ENCODE data around the gene PPM1F. TPM values are rescaled to one million over a fixed set of nuclear protein-coding genes. Genes with fewer than 3 reads are reported as not detected.
"Not testable (repeated sequence)": the region's sequence is repeated elsewhere in the genome, so short reads cannot be mapped to it uniquely, and the experiment has no call there.

Gene PPM1F
- total RNA-seq, 1 experiment from 2014 or later: 29.6 TPM

DNA sequence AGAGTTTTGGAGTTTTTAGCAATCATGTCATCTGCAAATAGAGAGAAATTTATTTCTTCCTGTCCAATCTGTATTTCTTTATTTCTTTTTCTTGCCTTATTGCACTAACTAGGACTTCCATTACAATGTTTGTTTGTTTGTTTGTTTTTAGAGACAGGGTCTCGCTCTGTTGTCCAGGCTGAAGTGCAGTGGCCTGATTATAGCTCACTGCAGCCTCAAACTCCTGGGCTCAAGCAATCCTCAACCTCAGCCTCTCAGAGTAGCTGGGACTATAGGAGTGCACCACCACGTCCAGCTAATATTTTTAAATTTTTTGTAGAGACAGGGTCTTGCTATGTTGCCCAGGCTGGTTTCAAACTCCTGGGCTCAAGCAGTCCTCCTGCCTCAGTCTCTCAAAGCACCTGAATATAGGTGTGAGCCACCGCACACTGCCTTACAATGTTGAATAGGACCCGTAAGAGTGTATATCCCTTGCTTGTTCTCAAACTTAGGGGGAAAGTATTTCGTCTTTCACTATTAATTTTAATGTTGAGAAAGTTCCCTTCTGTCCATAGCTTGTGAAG lies 55.6 kb downstream of the PPM1F start:
- no peak for DNase-seq (ENCODE audit: low read depth)

GRCh38 chr22:21896275-21896674 lies 56.4 kb downstream of the PPM1F start:
- DNase-seq (ENCODE audit: low read depth): not testable (repeated sequence)

GRCh38 chr22:21894799-21895198 lies 57.8 kb downstream of the PPM1F start:
- no peak for DNase-seq (ENCODE audit: low read depth)

- DNase-seq (ENCODE audit: low read depth): no peak
These were observed 63.2 kb downstream of the PPM1F start for GRCh38 chr22:21889251-21889990.

DNA sequence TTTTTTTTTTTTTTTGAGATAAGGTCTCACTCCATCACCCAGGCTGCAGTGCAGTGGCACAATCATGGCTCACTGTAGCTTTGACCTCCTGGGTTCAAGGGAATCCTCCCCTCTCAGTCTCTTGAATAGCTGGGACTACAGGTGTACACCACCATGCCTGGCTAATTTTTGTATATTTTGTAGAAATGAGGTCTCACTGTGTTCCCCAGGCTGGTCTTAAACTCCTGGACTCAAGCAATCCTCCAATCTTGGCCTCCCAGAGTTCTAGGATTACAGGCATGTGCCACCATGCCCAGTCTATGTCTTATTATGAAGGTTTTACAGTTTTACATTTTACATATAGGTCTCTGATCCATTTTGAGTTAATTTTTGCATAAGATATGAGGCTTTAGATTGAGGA lies 64.8 kb downstream of the PPM1F start:
- no peak for DNase-seq (ENCODE audit: low read depth)

DNA sequence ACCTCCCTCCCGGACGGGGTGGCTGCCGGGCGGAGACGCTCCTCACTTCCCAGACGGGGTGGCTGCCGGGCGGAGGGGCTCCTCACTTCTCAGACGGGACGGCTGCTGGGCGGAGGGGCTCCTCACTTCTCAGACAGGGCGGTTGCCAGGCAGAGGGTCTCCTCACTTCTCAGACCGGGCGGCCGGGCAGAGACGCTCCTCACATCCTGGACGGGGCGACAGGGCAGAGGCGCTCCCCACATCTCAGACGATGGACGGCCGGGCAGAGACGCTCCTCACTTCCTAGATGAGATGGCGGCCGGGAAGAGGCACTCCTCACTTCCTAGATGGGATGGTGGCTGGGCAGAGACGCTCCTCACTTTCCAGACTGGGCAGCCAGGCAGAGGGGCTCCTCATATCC lies 68.7 kb downstream of the PPM1F start:
- not testable (repeated sequence) for DNase-seq (ENCODE audit: low read depth)

DNA sequence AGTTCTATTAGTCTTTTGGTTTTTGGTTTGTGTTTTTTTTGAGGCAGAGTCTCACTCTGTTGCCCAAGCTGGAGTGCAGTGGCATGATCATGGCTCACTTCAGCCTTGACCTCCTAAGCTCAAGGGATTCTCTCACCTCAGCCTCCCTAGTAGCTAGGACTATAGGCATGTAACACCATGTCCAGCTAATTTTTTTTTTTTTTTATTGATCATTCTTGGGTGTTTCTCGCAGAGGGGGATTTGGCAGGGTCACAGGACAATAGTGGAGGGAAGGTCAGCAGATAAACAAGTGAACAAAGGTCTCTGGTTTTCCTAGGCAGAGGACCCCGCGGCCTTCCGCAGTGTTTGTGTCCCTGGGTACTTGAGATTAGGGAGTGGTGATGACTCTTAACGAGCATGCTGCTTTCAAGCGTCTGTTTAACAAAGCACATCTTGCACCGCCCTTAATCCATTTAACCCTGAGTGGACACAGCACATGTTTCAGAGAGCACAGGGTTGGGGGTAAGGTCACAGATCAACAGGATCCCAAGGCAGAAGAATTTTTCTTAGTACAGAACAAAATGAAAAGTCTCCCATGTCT lies 69.8 kb downstream of the PPM1F start:
- DNase-seq (ENCODE audit: low read depth): not testable (repeated sequence)

DNA sequence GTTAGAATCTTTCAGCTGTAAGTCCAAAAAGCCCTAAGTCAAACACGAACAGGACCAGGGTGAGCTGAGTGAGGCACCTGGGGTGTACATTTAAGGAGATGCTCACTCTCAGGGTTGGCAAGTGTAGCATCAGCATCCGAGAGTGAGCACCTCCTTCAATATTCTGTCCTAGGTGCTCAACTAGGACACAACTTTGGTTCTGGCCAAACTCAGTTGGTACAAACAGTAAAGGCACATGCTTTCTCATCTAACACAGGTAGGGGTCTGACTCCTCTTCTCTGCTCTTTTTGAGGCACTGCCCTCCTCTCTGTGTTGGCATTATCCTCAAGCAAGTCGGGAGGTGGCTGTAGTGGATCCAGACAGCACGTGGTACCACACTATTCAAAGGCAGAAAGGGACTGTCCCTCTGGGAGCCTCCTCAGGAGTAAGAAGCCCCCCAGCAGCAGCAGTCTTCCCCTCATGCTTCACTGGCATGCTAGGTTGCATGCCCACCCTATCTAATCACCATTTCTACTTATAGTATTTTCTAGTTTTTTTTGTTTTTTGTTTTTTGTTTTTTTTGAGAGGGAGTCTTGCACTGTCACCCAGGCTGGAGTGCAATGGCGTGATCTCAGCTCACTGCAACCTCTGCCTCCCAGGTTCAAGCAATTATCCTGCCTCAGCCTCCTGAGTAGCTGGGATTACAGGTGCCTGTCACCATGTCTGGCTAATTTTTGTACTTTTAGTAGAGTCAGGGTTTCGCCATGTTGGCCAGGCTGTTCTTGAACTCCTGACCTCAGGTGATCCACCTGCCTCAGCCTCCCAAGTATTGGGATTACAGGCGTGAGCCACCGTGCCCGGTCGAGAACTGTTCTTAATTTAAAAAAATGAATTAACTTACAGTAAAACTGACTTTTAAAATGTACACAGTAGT lies 70.6 kb downstream of the PPM1F start:
- DNase-seq (ENCODE audit: low read depth): no peak

DNA sequence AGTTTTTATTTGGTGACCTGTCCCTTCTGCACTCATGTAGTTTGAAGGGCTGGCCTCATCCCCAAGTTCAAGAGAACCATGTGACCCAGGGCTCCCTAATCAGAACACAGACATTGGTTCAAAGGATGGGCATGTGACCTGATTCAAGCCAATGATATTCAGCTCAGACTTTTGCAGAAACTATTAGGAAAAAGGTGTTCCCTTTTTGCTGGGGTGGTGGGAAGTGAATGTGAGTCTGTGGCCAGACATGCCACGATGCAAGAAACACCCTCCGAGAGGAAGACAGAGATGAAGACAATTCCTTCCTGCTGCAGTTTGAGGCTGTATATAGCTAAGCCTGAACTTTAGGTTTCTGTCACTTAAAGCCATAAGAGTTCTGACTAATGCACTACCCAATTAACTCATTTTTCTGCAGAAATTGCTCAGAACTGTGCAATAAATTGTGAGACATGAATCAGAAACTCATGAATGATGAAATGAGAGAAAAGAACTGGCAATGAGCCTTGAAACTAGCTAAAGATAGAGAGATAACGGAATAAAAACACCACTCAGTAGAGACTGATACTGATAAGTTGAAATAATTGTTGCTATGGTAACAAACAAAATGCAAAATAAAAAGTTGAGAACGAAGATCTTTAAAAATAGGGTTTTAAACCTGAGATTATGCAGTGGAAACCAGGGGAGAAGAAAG lies 76.0 kb downstream of the PPM1F start:
- no peak for DNase-seq (ENCODE audit: low read depth)

- DNase-seq (ENCODE audit: low read depth): not testable (repeated sequence)
These were observed 77.7 kb downstream of the PPM1F start for GRCh38 chr22:21874953-21875352.

- no peak for DNase-seq (ENCODE audit: low read depth)
These were observed 79.0 kb downstream of the PPM1F start for GRCh38 chr22:21873619-21874018.

DNA sequence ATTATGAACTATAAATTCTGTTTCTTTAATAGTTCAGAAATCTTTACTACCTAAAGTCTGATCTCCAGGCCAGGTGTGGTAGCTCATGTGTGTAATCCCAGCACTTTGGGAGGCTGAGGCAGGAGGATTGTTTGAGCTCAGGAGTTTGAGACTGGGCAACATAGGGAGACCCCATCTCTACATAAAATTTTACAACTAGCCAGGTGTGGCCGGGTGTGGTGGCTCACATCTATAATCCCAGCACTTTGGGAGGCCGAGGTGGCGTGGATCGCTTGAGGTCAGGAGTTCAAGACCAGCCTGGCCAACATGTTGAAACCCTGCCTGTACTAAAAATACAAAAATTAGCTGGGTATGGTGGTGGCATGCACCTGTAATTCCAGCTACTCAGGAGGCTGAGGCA lies 79.9 kb downstream of the PPM1F start:
- not testable (repeated sequence) for DNase-seq (ENCODE audit: low read depth)

Other genes starting within 250 kb of the PPM1F start
- 0.86 and 1.9 TPM in 2 replicates for gene YPEL1, start 217.1 kb downstream of the PPM1F start, total RNA-seq (2014; rRNA removed; shearing (Covaris generic))
- 55.2 and 57.1 TPM in 2 replicates for gene MAPK1, start 85.2 kb downstream of the PPM1F start, total RNA-seq (2014; rRNA removed; shearing (Covaris generic))
- 20.6 and 36.9 TPM in 2 replicates for gene TOP3B, start 29.9 kb upstream of the PPM1F start, total RNA-seq (2014; rRNA removed; shearing (Covaris generic))

All from Daoy (cell line).